Thymus (tissue), 11 donors: Measurements from ENCODE around the gene PALS2. TPM values are rescaled to one million over a fixed set of nuclear protein-coding genes. Genes with fewer than 3 reads are reported as not detected.

ENCODE experiments used
- DNase-seq, 9 donors: peaks; one replicate each; pipeline ENCODE4 v3.0.0-alpha.2; 2013; ENCODE audit warnings: low spot score in 9 of 9, low read depth in 6 of 9, missing footprints in 1 of 9
- H3K27ac ChIP-seq, 2 donors: one replicate each; pipeline ENCODE4 v1.5.1; 2013; ENCODE audit warnings: control low read depth in 1 of 2, low read depth in 1 of 2, low read length in 1 of 2, mild to moderate bottlenecking in 1 of 2, moderate library complexity in 1 of 2
- H3K27me3 ChIP-seq, 2 donors: one replicate each; pipeline ENCODE4 v1.5.1; 2013; ENCODE audit warnings: low read length in 1 of 2; ENCODE audit not compliant: control insufficient read depth in 2 of 2, insufficient read depth in 1 of 2
- H3K36me3 ChIP-seq, 2 donors: one replicate each; pipeline ENCODE4 v1.5.1; 2013; ENCODE audit warnings: low read length in 1 of 2, mild to moderate bottlenecking in 1 of 2, moderate library complexity in 1 of 2; ENCODE audit not compliant: control insufficient read depth in 2 of 2, insufficient read depth in 2 of 2
- H3K4me1 ChIP-seq, 2 donors: one replicate each; pipeline ENCODE4 v1.5.1; 2013; ENCODE audit warnings: low read length in 2 of 2; ENCODE audit not compliant: control insufficient read depth in 2 of 2, insufficient read depth in 2 of 2
- H3K4me3 ChIP-seq, 2 donors: one replicate each; pipeline ENCODE4 v1.5.1; 2013; ENCODE audit warnings: low read length in 2 of 2, control low read depth in 1 of 2, mild to moderate bottlenecking in 1 of 2
- H3K9me3 ChIP-seq, 2 donors: one replicate each; pipeline ENCODE4 v1.5.1; 2013; ENCODE audit warnings: low read length in 1 of 2, mild to moderate bottlenecking in 1 of 2; ENCODE audit not compliant: control insufficient read depth in 2 of 2, insufficient read depth in 1 of 2
- WGBS: extraction: QIAGEN DNeasy Blood & Tissue Kit; methylation state at CpG from one replicate; pipeline ENCODE4 v1.1.7; 2013; 5-methylcytosine and 5-hydroxymethylcytosine counted together
- polyA plus RNA-seq: library from polyadenylated mRNA; stranded (reverse); fragments of 200-250 nt; gene quantifications from one replicate; pipeline ENCODE4 v1.2.3, GENCODE V29; 2013
- total RNA-seq: library from RNA; stranded (reverse); fragments of 120-200 nt; gene quantifications from one replicate; pipeline ENCODE4 v1.2.4, GENCODE V29; 2013
- donor health status: healthy.

PALS2 gene
- total and polyA plus RNA-seq, 2 donors = 3.2 to 23.6 TPM

DNA sequence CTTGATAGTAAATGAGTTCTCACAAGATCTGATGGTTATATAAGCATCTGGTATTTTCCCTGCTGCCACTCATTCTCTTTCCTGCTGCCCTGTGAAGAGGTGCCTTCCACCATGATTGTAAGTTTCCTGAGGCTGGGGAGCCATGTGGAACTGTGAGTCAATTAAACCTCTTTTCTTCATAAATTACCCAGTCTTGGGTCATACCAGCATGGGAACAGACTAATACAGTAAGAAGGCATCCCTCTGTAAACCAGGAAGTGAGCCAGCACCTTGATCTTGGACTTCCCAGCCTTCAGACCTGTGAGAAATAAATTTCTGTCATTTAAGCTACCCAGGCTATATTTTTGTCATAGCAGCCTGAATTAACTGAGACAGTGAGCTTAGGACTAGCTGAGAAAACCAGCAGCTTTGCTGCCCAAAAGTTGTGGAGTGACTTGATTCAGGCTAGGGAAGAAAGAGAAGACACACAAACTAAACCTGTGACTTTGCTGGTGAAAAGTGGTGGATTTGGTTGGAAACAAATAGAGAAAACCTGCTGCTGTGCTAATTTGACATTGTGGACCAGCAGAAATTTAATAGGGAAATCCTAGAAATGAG, 29.7 kb downstream of the PALS2 start:
- Histone ChIP-seq H3K4me3 (no peak overlapping the region), H3K27ac (no peak overlapping the region), H3K4me1 (no peaks in the 10 kb centered on the region), H3K9me3 (no peaks in the 10 kb centered on the region), H3K36me3 (no peaks in the 10 kb centered on the region), H3K27me3 (no peaks in the 10 kb centered on the region)
- DNase-seq = no peak

GRCh38 chr7:24604630-24605029, 31.4 kb downstream of the PALS2 start:
- no peak overlapping the region for H3K4me3 ChIP-seq
- H3K4me1 ChIP-seq = peaks cover 0 to 2% of the 10 kb centered on the region in 2 donors
- H3K36me3 ChIP-seq = no peaks in the 10 kb centered on the region
- WGBS = 97% methylated on average over 3 of the region's 3 CpGs
- no peak for DNase-seq
- H3K9me3 ChIP-seq = no peaks in the 10 kb centered on the region
- no peaks in the 10 kb centered on the region for H3K27me3 ChIP-seq
- H3K27ac ChIP-seq = no peak overlapping the region

DNA sequence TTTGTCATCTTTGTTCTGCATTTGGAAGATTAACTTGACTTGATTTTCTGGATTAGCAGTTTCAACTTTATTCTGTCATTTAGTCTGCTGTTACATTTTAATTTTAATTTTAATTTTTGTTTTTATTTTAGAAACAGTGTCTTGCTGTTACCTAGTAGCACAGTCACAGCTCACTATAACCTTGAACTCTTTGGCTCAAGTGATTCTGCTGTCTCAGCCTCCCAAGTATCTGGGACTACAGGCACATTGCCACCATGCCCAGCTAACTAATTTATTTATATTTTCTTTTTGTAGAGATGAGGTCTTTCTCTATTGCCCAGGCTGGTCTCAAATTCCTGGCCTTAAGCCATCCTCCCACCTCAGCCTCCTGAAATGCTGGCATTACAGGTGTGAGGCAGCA, 35.3 kb downstream of the PALS2 start:
- no peaks in the 10 kb centered on the region for H3K9me3 ChIP-seq
- H3K4me1 ChIP-seq = peaks cover 0 to 3% of the 10 kb centered on the region in 2 donors
- no peak overlapping the region for H3K4me3 ChIP-seq
- no peak overlapping the region for H3K27ac ChIP-seq
- H3K27me3 ChIP-seq = no peaks in the 10 kb centered on the region
- no peak for DNase-seq
- H3K36me3 ChIP-seq = no peaks in the 10 kb centered on the region

DNA sequence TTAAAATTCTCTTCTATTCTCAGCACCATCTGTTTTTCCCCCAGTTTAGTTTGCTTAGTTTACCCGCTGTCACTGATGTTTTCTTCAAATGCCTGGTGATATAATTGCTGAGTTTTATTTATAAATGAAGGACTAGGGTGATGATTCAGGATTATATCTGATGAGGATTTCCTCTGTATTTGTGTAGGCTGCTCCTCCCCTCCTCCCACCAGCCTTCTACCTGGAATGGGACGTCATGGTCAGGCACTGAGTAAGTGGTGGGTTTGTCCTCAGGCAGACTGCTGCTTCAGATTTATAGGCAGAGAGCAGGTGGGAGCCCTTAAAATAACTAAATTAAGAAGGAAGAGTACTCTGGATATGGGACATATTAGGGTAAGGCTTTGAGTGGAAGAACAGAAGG, 35.8 kb downstream of the PALS2 start:
- Histone ChIP-seq H3K9me3 (no peaks in the 10 kb centered on the region), H3K4me3 (no peak overlapping the region), H3K4me1 (peaks cover 0 to 3% of the 10 kb centered on the region in 2 donors), H3K27ac (no peak overlapping the region), H3K27me3 (no peaks in the 10 kb centered on the region), H3K36me3 (no peaks in the 10 kb centered on the region)
- DNase-seq = no peak
- WGBS = 80% methylated on average over 2 of the region's 2 CpGs

DNA sequence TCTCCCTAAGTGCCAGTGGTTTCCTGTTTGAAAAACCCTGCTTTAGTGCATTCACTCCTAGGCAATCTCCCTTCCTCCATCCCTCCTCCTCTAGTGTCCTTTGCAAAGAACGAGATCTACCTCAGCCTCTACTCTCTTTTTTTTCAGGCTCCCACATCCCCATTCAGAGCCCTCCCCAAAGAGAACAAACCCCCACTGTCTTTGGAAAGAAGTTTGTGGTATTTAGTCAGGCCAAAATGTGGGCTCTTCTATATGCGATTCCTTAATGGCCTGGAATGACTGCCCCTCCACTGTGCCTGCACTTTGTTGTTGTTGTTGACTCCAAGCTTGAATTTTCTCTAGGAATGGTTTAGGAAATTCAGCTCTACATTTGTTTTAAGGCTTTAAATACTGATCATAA, 36.3 kb downstream of the PALS2 start:
- no peak overlapping the region for H3K4me3 ChIP-seq
- no peak for DNase-seq
- no peaks in the 10 kb centered on the region for H3K36me3 ChIP-seq
- H3K27me3 ChIP-seq = no peaks in the 10 kb centered on the region
- no peaks in the 10 kb centered on the region for H3K9me3 ChIP-seq
- 44% methylated on average over 2 of the region's 2 CpGs for WGBS
- H3K4me1 ChIP-seq = peaks cover 0 to 3% of the 10 kb centered on the region in 2 donors
- no peak overlapping the region for H3K27ac ChIP-seq

DNA sequence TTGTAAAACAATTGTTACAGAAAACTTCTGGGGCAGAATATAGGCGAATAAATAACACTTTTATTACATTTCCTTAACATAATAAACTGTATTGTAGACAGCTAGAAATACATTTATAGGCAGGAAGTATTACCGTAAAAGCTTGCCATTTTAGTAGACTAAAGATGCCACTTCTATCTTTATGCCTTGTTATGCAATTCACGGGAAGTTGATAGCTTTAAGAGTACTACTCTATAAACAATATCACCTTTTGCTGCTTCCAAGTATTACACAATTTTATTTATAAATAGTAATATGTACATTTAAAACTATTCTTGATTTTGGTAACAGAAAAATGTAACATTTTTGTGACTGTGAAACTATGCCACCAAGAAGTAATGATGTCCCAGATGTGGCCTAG, 37.9 kb downstream of the PALS2 start:
- no peaks in the 10 kb centered on the region for H3K36me3 ChIP-seq
- no peak for DNase-seq
- H3K27ac ChIP-seq = no peak overlapping the region
- no peaks in the 10 kb centered on the region for H3K9me3 ChIP-seq
- H3K4me3 ChIP-seq = no peak overlapping the region
- H3K27me3 ChIP-seq = no peaks in the 10 kb centered on the region
- H3K4me1 ChIP-seq = peaks cover 0 to 3% of the 10 kb centered on the region in 2 donors
- 94% methylated on average over 3 of the region's 3 CpGs for WGBS

DNA sequence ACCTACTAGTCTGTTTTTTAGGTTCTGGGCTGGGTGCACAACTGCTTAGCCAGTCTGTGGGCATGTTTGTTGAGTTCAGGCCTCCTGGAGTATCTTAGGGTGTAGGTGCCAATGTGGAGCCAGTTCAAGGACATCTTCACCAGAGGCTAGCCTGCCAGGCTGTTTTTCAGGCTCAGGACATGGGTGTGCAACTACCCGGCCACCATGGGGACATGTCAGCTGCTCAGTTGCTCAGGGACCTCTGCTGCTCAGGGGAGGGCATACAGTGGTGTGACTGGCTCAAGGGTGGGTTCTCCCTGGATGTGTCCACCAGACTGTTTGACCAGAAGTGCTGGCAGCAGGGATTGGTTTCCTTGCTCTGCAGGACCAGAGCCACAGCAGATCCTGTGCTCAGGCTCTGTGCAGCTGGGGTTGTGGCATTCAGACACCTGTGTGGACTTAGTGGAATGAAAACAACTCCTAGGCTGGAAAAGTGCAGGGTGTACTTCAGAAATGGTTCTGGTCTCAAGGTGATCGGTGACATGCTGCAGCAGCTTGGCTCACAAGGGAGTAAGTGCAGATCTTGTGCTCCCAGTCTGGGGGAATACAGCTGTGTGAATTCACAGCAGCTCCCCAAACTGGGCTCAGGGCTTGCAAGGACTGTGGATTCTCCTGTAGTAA, 44.8 kb downstream of the PALS2 start:
- Histone ChIP-seq H3K36me3 (no peaks in the 10 kb centered on the region), H3K27me3 (no peaks in the 10 kb centered on the region), H3K4me1 (no peaks in the 10 kb centered on the region), H3K4me3 (no peak overlapping the region), H3K27ac (no peak overlapping the region), H3K9me3 (peaks cover 0 to 5% of the 10 kb centered on the region in 2 donors)
- WGBS = 100% methylated on average over 2 of the region's 2 CpGs
- DNase-seq = no peak

DNA sequence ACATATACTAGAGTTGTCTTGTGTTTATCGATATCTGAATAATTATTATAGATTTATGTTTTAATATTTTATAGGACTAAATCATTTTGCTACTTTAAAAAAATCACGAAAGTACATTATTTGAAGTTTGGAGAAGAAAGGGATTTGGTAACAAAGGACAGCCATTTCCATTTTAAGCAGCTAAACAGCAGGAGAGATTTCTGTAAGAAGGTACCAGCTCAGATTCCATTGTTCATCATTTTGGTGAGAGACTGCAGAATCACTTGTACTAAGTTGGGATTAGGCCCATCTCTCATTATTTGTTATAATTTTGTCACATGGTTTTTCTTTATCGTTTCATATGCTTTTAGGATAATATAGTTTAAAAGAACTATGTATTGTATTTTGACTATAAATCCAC, 46.7 kb downstream of the PALS2 start:
- Histone ChIP-seq H3K27me3 (no peaks in the 10 kb centered on the region), H3K9me3 (peaks cover 0 to 5% of the 10 kb centered on the region in 2 donors), H3K4me1 (no peaks in the 10 kb centered on the region), H3K36me3 (no peaks in the 10 kb centered on the region), H3K27ac (no peak overlapping the region), H3K4me3 (no peak overlapping the region)
- no peak for DNase-seq
- 96% methylated on average over 3 of the region's 3 CpGs for WGBS

GRCh38 chr7:24622646-24623182, 49.5 kb downstream of the PALS2 start:
- WGBS = 94% methylated on average over 1 of the region's 1 CpG
- DNase-seq = no peak
- H3K27ac ChIP-seq = no peak overlapping the region
- no peaks in the 10 kb centered on the region for H3K4me1 ChIP-seq
- no peak overlapping the region for H3K4me3 ChIP-seq
- no peaks in the 10 kb centered on the region for H3K36me3 ChIP-seq
- H3K27me3 ChIP-seq = no peaks in the 10 kb centered on the region
- H3K9me3 ChIP-seq = peaks cover 0 to 1% of the 10 kb centered on the region in 2 donors
